Inflammatory macrophage (primary cell): ENCODE data around the gene NDUFS3.
A peak's percentile ranks its signal among the peaks of the same experiment; 100 is the strongest.

ENCODE experiments used
- DNase-seq, 2 donors: peaks; one replicate each; pipeline ENCODE4 v3.0.0-alpha.2; 2020 to 2022

Gene NDUFS3

DNA sequence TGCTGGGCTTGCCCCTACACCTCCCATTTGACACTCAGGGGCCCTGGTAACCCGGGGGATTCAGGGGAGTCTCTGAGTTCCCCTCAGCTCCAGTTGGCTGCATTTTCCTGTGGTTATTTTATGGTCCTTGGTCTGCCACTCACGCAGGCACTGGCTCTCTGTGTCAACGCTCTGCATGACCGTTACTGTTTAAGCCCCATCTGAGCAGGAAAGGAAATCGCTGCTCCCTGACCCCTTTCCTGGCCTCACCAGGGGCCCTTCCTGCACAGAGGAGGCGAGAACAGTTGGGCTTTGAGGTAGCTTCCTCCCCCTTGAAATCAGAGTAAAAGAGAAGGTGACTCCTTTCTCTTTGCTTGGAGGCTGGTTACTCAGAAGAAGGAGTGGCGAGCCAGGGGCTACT lies 12.9 kb downstream of the NDUFS3 start:
- DNase-seq: no peak

DNA sequence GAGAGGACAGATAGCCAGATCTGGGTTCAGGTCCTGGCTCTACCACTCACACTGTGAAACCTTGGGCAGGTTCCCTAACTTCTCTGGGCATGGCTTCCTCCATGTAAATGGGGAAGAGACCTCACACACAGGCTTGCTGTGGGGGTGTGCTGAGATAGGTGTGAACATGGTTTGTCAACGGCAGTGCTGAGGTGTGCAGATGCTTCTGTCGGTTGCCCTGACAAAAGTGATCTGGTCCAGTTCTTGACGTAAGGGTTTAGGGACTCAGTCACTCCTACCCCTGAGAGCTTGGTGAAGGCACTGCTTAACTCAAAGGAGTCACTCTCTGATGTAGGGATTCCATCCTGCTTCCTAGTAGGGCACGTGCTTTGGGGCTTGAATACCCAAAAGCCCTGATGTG lies 13.4 kb downstream of the NDUFS3 start:
- DNase-seq: peak in 1 of 2 donors; percentile 13

DNA sequence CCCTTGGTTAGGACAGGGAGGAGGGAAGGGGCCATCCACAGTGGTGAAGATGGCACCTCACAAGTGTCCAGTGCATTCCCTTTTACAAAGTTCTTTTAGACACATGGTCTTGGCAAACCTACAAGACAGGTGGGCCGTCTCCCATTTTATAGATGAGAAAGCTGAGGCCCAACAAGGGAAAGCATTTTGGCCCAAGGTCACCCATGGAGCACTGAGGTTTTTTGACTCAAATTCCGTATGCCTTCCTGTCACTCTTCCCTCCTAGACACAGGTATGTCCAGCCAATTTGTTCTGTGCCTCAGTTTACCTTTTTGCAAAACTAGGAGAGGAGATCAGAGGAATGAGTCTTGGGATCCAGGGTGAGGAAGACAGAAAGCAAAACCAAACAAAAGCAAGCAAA lies 14.1 kb downstream of the NDUFS3 start:
- DNase-seq: no peak

GRCh38 chr11:47593492-47593933 lies 14.6 kb downstream of the NDUFS3 start:
- no peak for DNase-seq

DNA sequence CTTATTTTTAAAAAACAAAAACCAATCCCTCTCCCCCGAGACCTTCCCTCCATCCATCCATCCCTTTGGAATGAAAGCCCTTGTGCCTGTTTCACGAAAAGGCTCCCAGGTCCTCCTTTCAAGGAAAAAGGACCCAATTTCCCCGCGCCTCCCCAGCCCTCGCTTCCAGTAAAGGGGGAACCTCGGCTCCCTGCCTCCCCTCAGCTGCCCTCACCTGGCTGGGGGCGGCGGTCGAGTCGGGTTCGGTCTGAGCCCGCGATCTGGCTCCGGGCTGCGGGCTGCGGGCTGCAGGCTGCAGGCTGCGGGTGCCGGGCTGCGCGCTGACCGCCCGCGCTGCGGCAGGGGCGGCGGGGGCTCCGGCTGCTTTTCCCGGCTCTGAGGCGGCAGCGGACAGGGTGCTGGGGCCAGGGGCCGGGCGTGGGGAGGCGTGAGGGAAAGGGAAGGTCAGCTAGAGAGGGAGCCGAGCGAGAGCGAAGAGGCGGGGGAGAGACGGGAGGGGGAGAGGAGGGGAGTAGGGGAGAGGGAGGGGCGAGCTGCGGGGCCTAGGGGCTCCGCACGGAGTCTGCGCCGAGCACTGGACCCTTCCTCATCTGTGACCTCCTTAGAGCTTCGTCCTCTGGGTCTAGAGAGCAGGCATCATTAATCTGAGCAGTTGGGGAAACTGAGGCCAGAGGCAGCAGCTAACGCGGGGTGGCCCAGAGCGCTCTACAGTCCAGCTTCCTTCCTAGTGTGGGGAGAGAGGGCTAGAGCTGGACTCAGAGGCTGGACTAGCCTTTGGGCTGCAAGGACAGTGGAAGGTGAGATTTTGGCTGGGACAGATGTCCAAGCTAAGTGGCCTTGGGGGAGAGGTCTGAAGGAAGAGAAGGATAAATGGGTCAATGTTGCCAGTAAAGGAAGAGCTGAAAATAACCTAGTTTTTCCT lies 15.3 kb downstream of the NDUFS3 start, which contains the start of gene C1QTNF4:
TSS of gene C1QTNF4 (minus strand) at position 478 of the 922 bp plus-strand sequence. CDS start 3,601 bp downstream, outside the sequence.
- DNase-seq: no peak

- DNase-seq: no peak
These were observed 16.2 kb downstream of the NDUFS3 start for GRCh38 chr11:47595029-47595428.

DNA sequence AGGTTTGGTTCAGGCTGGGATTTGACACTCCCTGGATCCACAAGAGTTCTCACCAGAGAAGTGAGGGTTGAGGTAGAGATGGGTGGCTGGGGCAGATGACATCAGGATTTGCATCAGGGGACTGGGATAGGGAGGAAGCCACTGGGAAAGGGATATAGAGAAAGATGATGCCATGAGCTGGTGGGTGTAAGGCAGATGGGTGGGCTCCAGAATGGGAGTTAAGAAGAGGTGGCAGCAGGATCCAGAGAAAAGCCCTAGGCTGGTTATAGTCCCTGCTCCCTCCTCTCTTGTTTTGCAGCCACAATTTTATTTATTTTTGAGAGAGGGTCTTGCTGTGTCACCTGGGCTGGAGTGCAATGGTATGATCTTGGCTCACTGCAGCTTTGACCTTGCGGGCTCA lies 17.1 kb downstream of the NDUFS3 start:
- no peak for DNase-seq

DNA sequence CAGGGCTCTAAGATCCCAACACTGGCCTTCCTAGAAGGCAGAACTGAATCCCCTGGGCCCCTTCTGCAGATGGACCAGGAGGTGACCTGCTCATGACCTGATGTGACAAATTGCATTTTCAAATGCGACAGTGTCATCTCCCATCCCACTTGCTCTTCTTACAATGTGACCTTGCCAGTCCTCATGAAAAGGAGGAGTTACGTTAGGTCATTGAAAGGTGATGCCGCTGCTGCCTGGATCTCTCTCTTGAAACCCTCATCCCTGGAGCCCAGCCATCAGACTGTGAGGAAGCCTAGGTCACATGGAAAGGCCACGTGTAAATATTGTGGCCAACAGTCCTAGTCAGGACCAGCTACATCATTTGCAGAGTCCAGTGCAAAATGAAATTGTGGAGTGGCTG lies 21.0 kb downstream of the NDUFS3 start:
- DNase-seq: no peak

GRCh38 chr11:47603295-47603694 lies 24.4 kb downstream of the NDUFS3 start:
- DNase-seq: no peak

DNA sequence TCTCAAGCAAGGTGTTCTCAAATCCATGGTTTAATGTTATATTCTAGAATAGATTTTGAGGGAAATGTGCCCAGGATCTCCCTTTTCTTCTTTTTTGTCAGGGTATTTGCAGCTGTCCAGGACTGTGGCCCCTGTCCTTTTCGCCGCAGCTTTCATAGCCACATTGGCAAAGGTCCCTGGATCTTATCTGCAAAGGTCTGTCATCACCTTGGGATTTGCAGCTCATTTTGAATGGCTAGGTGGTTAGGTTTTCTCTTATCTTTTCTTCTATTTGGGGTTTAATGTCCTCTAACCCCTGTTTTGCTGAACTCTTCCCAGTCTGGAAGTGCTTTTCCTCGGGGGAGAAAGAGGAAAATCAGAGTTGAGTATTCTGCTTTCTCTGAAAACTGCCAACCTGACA lies 27.0 kb downstream of the NDUFS3 start:
- no peak for DNase-seq

DNA sequence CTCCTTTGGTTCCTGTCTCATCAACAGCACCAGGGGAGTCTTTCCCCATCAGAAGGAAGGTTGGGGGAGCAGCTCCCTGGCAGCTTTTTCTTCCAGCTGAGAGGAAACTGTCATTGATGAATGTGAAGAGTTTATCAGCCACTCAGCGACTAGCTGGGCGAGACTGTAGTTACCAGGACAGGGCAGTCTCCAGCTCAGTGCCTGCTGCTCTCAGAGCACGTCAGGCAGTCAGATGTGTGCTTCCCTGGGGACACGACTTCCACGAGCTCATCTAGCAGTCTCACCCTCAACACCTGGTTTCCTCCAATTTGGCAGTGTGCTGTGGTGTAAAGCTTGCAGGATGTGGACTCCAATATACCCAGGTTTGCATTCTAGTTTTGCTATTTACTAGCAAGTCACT lies 27.9 kb downstream of the NDUFS3 start:
- no peak for DNase-seq

DNA sequence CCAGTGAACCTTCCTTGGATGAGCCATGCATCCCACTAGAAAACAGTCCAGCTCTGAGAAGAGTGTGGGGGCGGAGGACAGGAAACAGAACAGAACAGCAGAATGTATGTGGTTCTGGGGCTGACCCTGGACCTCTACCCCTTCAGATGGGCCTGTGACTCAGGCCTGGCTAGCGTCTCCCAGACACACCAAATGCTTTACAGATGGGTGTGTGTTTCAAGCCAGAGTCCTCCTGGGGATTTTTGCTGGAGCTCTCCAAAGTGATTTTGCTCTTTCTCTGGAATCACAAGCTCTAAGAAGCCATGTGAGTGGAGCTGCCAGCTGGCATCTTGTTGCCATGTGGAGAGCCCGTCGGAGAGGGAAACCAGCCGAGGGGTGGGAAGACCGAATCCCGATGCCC lies 28.5 kb downstream of the NDUFS3 start:
- peak in 1 of 2 donors; percentile 14 for DNase-seq

DNA sequence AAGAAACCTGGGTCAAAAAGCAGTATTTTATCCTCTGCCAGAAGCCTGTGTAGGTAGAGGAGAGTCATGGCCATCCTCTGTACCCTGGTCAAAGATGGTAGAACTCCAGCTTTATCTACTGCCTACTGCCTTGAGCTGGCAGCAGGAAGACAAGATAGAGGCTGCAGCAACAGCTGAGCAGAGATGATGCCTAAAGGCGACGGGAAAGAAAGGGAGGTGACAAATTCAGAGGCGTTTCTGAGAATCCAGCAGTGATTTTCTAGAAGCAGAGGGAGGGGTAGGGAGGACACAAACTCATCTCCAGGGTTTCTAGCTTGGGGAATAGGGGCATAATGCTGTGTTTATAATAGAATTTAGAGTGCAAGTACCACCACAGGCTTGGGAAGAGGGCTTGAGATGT lies 30.8 kb downstream of the NDUFS3 start:
- no peak for DNase-seq

DNA sequence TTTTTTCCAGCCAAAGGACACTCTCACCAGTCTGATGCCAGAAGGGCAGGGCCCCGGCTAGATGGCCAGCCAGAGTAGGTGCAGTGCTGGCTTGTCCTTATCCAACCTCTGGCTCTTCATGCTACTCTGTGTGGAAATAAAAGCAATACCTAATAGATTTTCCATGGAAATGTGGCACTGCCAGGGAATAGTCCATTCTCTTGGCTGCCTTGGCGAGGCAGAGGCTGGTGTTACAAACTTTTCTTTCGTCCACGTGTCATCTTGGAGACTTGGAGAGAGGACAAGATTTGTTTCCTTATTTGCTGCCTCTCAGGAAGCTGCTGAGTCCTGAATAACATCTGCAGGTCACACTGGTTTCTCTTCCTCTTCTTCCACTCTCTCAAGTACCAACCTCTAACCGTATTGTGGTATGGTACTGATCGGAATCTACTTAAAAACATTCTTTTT lies 32.5 kb downstream of the NDUFS3 start:
- DNase-seq: peak; percentile 62 to 73

DNA sequence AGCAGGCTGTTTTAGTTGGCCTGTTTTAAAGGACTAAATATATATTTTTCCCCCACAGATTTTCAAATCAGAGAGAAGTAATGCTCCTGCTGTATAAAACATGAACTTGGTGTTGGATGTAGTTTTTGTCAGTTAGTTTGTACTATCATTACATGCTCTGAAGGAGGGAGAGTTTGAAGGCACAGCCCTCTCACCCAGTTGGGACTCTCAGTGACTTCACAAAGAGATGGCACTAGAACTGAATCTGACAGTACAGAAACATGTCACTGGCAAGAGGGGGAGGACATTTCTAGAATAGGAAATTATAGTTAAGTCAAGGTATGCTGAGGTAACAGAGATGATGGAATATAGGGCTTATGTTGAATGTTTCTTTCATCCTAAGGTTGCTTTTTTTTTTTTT lies 36.4 kb downstream of the NDUFS3 start:
- DNase-seq: no peak

DNA sequence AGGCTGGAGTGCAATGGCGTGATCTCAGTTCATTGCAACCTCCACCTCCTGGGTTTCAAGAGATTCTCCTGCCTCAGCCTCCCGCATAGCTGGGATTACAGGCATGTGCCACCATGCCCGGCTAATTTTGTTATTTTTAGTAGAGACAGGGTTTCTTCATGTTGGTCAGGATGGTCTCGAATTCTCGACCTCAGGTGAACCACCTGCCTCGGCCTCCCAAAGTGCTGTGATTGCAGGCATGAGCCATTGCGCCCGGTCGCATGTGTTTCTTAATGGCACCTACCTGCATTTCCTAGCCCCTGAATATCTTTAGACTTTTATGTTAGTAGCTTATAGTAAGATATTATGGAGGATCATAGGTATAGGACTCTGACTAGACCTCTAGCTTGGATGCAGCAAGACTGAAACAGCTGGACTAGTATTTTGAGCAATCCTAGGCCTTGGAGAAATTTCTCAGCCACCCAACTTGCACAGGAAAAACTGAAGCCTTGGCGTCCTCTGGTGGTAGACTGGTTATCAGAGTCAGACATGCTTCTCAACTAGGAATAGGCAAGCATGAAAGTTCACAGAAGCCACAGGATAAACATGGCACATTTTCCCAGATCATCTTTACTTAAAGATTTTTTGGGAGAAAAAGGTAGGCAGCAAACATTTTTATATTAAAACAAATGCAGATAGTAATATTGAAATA lies 38.0 kb downstream of the NDUFS3 start:
- DNase-seq: peak; percentile 67 to 84

GRCh38 chr11:47617417-47617809 lies 38.5 kb downstream of the NDUFS3 start:
- DNase-seq: no peak

- DNase-seq: no peak
These were observed 42.0 kb downstream of the NDUFS3 start for GRCh38 chr11:47620836-47621378.

DNA sequence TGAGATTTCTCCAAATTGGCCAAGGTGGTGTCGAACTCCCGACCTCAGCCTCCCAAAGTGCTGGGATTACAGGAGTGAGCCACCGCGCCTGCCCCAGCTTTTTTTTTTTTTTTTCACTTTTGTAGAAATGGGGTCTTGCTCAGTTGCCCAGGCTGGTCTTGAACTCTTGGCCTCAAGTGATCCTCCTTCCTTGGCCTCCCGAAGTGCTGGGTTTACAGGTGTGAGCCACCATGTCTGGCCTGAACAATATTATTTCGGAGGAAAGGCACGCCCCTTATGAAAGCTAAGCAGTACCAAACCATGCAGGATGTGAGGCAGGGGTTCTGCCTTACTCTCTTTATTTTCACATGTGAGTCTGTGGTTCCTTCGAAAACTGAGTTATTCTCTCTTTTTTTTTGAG lies 47.4 kb downstream of the NDUFS3 start:
- no peak for DNase-seq

- no peak for DNase-seq
These were observed 49.2 kb downstream of the NDUFS3 start for GRCh38 chr11:47628026-47628425.

- no peak for DNase-seq
These were observed 52.6 kb downstream of the NDUFS3 start for GRCh38 chr11:47631473-47631872.
